ENCODE results near the gene DZIP1.

Gene DZIP1

DNA sequence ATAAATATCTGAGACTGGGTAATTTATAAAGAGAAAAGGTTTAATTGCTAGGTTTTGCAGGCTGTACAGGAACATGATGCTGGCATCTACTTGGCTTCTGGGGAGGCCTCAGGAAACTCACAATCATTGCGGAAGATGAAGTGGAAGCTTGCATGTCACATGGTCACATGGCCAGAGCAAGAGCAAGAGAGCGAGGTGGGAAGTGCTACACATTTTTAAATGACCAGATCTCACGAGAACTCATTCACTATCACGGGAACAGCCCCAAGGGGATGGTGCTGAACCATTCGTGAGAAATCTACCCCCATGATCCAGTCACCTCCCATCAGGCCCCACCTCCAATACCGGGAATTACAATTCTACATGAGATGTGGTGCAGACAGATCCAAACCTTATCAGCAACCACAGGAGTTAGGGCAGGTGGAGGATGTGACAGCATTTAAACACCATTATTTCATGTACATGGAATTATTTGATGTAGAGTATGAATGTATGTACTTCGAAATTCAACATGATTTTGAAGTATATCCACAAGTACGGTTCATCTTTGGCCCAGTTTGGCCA lies 102.5 kb downstream of the DZIP1 start:
- no peak for FAIRE-seq

DNA sequence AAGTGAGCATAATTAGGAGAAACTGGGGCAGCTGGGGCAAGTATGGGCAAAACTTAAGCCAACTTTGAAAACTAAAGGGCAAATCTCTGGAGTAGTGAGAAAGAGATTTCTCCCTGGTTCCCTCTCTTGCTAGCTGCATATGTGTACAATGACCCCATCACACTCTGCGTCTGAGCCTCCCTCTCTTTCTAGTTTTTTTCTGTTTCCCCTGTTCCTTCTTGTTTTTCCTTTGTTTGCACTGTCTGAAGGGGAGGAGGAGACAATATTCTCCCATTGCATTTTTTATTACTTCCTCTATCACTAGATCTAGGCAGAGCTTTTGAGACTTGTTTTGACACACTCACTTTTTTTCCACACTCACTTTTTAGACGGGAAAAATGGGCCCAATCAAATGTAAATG lies 103.2 kb downstream of the DZIP1 start:
- no peak for FAIRE-seq

DNA sequence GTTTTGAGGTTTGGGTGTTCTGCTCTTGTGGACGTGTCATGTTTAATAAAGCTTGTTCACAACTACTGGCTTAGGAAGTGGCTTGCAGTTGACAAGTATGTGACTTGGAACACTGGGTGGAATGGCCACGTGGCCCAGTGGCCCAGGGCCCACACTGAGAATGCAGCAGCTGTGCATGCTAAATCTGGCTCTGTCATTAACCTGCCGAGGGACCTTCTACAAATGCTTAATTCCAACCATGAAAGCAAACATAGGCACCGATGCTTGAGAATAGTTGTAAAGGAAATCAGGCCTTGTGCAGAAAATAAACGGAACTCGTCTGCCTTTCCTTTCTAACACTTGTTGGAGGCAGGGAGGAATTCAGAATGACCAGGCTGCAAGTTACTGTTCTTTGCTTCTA lies 103.6 kb downstream of the DZIP1 start:
- FAIRE-seq = no peak

DNA sequence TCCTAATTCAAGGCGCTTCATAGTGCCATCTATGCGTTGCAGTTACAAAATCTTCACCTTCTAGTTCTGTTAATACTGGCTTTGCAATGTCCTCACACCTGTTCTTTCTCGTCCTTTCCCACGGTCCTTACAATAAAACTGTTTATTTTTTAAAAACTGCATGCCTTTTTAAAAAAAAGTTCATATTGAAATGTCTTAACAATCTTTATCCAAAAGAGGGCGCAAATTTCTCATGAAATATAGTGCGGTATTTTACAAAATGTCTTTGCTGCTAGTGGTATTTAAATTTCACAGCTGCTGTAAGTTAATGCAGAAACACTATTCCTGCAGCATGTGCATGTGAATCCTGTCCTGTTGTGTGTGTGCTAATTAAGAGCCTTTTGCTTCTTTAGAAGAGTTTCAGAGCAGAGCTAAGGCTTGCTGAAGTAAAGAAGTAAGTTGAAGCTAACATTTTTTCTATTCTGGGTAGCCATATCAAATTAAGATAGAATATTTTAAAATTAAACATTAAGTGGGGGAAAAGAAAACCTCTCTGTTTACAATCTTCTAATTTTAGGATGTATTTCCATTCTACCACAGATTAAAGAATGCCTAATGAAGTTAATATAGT lies 107.8 kb downstream of the DZIP1 start:
- no peak for FAIRE-seq

DNA sequence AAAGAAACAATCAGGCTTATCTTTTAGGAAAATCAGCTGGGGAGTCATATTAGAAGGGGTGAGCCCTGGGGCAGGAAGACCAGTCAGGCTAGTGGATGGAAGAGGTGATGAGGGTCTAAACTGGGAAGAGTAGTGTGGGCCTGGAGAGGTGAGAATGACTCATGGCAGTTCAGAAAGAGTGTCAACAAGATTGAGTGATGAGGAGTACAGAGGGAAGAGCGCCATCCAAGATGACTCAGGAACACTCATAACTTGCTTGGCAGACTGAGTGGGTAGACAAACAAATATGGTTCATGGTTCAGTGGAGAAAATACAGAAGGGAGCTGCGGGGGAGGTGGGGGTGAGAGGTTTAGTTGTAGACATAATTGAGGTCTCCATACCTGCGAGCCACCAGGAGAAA lies 109.3 kb downstream of the DZIP1 start:
- FAIRE-seq = no peak

DNA sequence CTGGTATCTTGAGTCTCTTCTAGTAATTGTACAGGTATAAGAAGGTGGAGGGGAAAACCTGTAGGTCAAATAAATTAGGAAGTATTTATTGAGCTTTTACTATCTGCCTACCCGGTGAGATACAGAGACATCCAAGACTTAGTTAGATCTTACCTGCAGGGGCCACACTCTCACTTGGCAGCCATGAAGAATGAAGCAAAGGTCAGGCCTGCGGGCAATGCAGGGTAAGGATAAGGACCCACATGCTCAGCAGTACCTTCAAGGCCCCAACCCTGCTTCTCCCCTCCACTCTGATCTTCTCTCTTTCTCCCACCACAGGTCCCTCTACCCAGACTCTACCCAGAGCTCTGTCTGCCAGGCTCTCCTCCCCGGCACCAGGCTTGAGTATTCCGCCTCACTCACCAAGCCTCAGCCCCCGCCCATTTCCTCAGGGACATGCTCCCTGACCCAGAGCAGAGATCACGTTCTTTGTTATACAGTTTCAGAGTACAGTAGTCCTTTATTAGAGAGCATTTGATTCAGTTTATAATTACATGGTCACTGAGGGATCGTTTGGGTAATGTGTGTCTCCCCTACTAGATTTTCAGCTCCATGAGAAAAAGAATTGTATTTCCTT lies 110.9 kb downstream of the DZIP1 start:
- FAIRE-seq = no peak

DNA sequence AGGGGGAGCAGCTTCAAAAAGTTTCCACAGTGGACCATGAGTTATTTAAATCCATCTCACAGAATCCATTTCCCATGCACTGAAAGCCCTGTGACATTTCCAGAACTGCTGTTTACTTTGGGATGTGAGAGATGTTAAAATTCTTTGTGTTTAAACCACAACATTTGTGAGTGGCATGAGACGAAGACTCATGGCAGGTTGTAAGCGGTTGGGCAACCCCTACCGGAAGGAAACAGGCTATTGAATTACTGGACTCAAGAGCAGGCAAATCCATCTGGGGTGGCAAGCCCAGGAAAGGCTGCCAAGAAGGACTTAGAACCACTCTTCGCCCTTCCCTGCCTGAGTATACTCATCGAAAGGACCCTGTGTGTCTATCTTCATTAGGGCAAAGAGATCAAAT lies 114.3 kb downstream of the DZIP1 start:
- no peak for FAIRE-seq

All from colon (tissue), 2 donors.